Activated T-cell treated with anti-CD3 and anti-CD28 coated beads for 1 hour (primary cell): ENCODE measurements around the gene IL20.

Experiments
- DNase-seq: peaks from one replicate; pipeline ENCODE4 v3.0.0-alpha.2; 2020; ENCODE audit warnings: low read depth

IL20 gene

DNA sequence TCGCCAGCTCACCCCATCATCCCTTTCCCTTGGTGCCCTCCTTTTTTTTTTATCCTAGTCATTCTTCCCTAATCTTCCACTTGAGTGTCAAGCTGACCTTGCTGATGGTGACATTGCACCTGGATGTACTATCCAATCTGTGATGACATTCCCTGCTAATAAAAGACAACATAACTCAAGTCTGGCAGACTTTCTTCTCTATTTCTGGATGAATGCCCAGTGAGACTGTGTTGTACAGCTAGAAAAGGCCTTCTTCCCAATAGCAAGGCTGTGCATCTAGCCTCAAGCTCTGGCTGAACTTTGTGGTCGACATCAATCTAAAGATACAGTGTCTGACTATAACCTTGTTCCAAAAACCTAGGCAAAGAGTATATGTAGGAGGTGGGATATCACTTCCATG lies 38.3 kb downstream of the IL20 start:
- DNase-seq: no peak

DNA sequence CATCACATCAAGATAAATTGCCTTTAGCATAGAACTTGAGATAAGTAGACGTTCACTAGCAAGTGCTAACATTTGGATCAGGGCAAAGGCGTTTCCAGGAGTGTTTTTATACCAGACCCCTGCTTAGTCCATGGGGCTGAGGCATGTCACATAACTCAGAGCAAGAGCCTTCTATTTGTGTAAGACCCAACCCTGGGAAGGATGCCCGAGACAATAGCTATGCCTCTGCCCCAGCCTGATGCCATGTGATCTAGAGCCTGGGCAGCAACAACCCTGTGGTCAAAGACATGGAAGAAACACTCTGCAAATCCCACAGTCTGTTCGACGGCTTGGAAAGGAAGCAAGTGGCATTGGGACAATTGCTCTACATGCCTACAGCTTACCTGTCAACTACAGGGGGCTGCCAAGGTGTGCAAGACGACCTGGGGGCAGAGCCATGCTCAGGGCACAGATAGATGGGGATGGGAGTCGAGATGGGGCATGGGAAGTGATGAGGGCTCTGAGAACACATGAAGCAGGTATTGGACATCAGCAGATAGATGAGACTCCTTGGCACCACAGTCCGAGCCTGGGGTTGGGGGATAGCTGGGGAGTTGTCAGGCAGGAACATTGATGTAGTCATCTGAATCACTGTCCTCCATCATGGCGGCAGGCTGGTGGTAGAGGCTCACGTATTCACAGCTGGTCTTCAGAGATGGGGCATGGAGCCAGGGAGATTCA lies 39.2 kb downstream of the IL20 start:
- no peak for DNase-seq

DNA sequence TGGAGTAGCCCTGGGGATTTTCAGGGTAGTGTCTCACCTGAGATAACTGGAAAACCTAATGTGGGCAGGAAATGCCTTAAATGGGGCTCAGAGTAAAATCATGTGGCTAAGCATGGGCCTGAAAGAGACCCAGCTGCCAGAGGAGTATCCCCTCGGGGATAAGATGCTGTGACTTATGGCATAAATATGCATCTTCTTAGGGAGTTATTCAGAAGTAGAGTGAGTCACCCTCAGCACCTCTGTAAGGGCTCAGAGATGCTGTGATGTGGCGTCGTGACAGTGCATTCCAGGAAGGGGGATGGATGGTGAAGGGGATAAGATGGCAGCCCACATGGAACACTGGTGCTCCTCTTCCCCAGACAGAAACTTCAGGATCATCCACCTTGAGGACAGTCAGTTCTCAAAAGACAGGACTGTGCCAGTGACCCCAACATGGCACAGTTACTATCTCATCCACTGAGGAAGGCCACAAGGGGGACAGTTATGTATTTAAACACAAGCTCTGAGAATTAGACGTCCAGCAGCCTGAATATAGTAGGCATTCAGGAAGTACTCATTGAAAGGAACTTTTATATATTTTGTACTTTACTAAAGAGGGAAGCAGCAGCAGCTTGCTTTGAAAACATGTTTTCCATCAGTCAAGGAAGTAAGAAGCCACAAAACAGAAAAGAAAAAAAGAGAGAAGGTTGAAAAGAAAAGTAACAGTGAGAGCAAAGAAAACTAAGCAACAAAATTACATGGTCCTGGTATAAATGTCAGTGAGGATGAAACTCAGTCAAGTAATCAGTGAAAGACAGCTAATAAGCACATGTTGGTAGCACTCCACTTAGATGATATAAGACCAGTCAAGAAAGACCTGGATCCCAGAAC lies 40.1 kb downstream of the IL20 start:
- no peak for DNase-seq

DNA sequence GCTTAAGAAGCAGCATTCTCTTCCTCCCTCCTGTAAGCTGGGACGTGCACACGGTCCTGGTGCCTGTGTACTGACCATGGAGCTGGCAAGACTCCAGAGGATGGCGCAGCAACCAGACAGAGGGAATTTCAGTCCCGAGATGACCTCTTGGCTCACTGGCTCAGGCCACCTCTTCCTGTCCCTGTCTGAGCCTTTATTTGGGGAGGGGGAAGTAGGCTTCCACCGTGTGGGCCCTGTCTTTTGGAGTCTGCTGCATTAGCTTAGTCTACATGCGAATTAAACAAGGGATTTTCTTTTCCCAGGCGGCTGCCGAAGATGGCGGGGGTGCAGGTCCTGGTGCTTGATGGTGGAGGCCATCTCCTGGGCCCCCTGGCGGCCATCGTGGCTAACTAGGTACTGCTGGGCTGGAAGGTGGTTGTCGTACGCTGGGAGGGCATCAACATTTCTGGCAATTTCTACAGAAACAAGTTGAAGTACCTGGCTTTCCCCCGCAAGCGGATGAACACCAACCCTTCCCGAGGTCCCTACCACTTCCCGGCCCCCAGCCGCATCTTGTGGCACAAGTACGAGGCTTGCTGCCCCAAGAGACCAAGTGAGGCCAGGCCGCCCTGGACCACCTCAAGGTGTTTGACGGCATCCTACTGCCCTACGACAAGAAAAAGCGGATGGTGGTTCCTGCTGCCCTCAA lies 42.0 kb downstream of the IL20 start:
- no peak for DNase-seq

DNA sequence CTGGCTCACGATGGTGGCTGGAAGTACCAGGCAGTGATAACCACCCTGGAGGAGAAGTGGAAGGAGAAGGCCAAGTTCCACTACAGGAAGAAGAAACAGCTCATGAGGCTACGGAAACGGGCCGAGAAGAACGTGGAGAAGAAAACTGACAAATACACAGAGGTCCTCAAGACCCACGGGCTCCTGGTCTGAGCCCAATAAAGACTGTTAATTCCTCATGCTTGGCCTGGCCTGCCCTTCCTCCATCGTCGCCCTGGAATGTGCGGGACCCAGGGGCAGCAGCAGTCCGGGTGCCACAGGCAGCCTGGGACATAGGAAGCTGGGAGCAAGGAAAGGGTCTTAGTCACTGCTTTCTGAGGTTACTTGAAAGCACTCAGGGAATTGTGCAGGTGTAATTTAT lies 42.6 kb downstream of the IL20 start:
- DNase-seq: no peak

DNA sequence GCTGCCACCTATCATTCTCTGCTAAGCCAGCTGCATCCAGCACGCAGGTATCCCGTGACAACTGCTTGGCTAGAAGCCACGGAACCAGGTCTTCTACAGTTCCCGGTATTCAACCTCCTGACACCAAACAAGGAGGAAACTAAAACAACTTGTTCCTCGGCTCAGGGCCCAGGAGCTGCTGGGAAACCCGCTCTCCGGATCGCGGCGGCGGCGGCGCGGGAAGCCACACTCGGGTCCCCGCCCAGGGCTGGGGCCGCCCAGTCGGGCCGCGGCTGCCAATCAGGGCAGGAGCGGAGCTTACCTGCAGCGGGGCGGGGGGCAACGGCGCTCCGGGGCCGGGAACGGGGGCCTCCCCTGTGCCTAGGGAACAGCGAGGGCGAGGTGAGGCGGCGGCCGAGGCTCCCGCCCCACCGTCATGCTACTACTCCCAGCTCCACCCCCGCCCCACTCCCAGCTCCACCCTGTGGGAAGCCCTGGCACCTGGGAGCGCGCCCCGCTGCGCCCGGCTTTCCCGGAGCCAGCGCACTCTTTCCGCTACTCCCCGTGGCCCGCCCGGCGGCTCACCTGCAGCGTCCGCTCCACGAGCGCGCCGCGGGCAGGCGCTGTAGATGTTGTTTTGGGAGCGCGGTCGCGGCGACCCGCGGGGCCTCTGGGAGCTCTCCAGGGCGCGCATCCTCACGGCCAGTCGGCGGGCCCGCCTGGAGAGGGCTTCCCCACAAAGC lies 43.9 kb downstream of the IL20 start:
- peak; percentile 44 for DNase-seq

DNA sequence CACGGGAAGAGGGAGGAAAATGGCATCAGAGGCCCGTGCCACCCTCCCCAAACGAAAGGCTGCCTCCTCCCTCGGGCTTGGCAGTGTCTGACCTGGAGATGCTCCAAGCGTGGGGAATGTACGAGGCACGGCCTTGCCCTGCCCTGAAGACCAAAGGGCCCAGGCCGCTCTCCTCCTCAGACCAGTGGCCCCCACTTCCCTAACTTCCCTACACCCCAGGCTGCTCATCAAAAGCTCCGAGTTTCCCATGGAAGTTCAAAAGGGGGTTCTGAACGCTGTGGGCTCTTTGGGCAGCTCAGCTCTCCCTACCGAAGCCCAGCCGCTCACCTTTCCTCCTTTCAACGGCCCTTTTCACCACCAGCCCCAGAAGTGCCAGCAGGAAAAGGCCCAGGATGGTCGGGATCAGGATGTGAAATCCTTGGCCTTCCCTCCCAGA lies 44.5 kb downstream of the IL20 start:
- no peak for DNase-seq

DNA sequence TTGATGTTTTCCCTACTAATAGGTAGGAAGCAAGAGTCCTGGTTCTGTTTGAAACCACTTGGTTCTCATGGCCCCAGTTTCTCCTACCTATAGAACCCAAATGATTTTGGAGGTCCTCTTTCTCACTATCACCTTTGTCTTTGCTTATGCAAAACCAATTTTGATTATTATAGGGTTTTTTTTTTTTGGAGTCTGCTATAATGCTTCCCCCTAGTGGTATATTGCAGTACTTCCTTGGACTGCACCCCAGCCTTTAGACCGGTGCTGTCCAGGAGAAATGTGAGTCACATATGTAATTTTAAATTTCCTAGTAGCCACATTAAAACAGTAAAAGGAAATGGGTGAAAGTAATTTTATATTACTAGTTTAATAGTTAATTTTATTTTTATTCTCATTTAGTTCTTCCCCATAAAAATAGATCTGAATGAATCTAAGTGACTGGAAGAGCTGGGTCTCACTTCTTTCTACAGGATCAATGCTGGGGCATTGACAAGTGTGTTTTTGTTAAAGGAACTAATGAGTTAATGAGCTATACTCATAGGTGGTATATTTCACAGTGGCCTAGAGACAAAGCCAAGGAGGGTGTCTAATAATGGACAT lies 45.7 kb downstream of the IL20 start:
- DNase-seq: no peak

DNA sequence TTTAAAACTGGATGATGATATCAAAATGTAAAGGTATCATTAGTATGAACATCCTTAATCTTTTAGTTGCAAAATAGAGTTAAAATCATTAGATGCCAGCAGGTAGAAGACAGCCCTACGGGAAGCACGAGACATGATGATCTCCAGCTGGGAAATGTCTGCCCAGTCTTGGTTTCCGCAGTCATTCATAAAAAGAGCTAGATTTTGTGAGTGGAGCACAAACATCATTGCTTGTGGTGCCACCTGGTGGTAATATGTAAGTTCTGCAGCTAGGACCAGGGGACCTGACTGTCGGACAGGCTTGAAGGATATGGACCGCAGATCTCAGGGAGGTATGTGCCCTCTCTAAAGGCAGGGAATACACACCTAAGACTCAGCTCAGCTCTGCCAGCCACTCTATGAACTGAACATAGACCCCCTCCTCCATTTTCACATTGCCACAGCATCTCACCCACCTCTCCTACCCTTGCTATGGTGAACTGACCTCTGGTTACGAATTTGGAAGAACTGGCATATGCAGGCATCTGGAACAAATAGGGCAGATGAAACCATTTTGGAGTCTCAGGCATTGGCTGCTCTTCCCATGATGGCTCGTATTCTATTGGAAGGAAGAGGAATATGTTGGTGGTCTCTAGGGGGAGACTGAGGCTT lies 47.1 kb downstream of the IL20 start:
- DNase-seq: no peak

DNA sequence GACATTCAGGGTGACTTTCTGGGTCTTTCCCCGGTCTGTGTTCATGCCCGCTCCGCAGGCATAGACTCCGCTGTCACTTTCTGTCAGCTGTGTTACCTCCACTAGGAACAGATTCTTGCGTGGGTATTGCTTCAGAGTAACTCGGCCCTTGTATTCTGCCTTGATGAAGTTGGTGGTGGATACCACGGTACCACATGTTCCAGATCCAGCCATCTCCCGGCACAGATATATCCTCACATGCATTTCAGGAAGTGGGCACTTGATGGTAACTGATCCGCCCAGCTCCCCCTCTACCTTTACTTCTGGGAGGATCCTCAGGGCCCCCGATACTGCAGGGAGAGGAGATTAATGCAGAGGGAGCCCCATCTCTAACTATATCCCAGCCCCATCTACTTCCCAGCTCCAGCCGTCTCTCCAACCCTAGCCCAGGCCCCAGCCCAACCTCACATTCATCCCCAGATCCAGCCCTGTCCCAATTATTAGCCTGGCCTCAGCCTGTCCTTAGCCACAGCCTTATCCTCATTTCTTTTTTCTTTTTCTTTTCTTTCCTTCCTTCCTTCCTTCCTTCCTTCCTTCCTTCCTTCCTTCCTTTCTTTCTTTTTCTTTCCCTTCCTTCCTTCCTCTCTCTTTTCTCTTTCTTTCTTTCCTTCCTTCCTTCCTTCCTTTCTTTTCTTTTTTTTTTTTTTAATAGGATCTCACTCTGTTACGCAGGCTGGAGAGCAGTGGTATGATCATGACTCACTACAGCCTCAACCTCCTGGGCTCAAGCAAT lies 48.5 kb downstream of the IL20 start:
- no peak for DNase-seq

DNA sequence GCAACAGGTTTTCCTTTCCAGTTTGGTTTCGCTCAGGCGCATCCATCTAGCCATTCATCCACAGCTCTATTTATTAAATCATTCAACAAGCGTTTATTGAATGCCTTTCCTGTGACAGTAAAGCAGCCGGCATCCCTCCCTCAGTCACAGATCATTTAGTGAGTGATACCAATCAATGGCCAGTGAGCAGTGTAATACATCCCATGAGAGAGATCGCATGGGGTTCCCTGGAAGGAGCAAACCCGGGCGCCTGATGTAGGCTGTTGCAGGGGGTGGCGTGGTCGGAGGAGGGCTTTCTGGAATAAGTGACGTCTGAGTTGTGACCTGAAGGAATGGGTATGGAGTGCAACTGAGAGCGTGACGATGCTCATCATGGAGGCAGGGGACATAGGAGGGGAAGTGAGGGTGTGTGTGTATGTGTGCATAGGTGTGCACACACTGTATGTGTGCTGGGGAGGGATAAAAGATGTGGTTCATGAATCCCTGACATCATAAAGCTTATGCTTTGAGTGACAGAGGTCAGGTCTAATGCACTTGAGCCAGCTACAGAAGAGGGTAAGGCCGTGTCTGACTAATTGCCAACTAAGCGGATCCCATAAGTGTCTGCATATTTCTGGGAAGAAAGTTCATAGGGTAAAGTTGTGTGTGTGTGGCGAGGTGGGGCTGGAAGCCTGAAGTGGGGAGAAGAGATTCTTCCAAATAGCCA lies 49.8 kb downstream of the IL20 start:
- no peak for DNase-seq

DNA sequence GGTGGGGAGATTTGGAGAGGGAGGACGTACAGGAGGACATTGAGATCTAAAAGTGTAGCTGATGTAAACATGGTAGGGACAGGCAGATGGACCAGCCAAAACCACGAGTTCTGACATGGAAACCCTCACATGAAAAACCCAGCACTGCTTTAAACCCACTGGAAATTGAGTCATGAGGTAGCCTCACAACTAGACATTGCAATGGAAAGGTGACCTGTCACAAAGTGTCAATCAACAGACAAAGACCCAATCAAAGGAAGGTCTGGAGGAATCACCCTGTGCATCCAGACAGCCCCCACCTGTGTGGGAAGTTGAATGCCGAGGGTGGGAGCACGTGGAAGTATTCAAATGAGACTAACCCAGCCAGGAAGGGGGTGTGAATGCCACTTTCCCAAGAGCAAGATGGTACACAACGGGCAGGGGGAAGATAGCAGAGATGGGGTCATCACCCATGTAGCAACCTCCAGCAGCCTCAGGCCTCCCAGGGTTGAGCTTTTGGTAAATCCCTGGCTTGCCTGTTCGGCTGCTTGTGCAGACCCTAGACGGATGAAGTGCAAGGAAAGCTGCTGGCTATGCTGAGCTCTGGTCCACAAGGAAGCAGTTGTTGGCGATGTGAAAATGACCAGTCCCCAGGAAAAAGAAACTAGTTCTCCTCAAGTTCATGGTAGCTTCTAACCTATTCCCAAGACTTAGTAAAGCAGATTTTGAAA lies 50.7 kb downstream of the IL20 start:
- DNase-seq: no peak

DNA sequence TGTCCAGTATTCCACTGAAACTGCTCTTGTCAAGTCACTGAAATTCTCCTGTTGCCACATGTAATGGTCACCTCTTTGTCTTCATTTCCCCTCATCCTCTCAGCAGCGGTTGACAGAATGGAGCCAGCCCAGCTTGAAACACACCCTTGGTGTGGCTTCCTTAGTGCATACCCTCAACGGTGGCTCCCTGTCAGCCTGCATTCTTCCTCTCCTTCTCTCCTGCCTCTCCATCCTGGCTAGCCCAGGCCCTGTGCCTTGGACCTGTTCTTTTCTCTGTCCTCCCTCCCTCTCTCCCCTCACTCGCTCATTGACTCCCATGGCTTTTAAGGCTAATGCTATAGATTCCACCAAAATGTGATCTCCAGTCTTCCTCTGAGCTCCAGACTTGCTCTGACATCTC lies 52.7 kb downstream of the IL20 start:
- DNase-seq: no peak
